ENCODE results near the gene MINDY4. TPM values are rescaled to one million over a fixed set of nuclear protein-coding genes. Genes with fewer than 3 reads are reported as not detected.
"Not testable (repeated sequence)": the region's sequence is repeated elsewhere in the genome, so short reads cannot be mapped to it uniquely, and the experiment has no call there.

Gene MINDY4
- total and polyA plus RNA-seq, 8 donors = 2.9 to 4.9 (median 3.6) TPM

DNA sequence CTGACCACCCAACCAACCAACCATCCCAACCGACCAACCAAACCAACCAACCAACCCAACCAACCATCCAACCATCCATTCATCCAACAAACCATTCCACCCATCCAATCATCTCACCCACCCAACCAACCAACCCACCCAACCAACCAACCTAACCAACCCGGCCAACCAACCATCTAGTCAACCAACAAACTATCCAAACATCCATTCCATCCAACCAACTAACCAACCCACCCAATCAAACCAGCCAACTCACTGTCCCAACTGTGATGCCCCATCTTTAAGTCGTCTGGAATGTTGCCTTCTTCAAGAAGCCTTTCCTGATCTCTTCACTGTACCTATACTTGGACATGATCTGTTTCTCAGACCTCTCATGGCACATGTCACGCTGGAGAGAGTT is 31.6 kb downstream of the MINDY4 start:
- no peak for FAIRE-seq
- TF ChIP-seq, protein P1, sequence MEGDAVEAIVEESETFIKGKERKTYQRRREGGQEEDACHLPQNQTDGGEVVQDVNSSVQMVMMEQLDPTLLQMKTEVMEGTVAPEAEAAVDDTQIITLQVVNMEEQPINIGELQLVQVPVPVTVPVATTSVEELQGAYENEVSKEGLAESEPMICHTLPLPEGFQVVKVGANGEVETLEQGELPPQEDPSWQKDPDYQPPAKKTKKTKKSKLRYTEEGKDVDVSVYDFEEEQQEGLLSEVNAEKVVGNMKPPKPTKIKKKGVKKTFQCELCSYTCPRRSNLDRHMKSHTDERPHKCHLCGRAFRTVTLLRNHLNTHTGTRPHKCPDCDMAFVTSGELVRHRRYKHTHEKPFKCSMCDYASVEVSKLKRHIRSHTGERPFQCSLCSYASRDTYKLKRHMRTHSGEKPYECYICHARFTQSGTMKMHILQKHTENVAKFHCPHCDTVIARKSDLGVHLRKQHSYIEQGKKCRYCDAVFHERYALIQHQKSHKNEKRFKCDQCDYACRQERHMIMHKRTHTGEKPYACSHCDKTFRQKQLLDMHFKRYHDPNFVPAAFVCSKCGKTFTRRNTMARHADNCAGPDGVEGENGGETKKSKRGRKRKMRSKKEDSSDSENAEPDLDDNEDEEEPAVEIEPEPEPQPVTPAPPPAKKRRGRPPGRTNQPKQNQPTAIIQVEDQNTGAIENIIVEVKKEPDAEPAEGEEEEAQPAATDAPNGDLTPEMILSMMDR (IDR thresholded peaks at IDR 0.05) = no peak
- DNase-seq = no peak
- Histone ChIP-seq H3K27me3 (no peaks in the 10 kb centered on the region), H3K27ac (no peak overlapping the region), H3K4me3 (no peak overlapping the region), H3K4me1 (no peaks in the 10 kb centered on the region), H3K9me3 (no peaks in the 10 kb centered on the region), H3K36me3 (no peaks in the 10 kb centered on the region)
- intact Hi-C loops (cut with DNase I) = loop anchor here in 2 of 3 donors (5.0 to 10.0 kb wide), 3 partner anchors 112 to 322 kb away; partner anchors contain the start of gene AQP1 (in 1 of the 2)
- no peak for ATAC-seq
- WGBS, 2 donors = 87 to 89% methylated on average over 4 of the region's 4 CpGs

GRCh38 chr7:30804078-30804661 is 33.0 kb downstream of the MINDY4 start:
- Histone ChIP-seq H3K9me3 (no peaks in the 10 kb centered on the region), H3K4me1 (no peaks in the 10 kb centered on the region), H3K4me3 (no peak overlapping the region), H3K36me3 (no peaks in the 10 kb centered on the region), H3K27me3 (no peaks in the 10 kb centered on the region), H3K27ac (no peak overlapping the region)
- 82% methylated on average over 3 of the region's 3 CpGs for WGBS, 2 donors
- intact Hi-C loops (cut with DNase I) = loop anchor here in 2 of 3 donors (5.0 to 10.0 kb wide), 3 partner anchors 111 to 321 kb away; partner anchors contain the start of gene AQP1 (in 1 of the 2)
- TF ChIP-seq, protein P1 (IDR thresholded peaks at IDR 0.05) = no peak
- DNase-seq = no peak
- no peak for FAIRE-seq
- no peak for ATAC-seq

GRCh38 chr7:30805081-30805691 is 34.0 kb downstream of the MINDY4 start:
- FAIRE-seq (no peak), ATAC-seq (no peak), DNase-seq (no peak)
- Histone ChIP-seq H3K27ac (no peak overlapping the region), H3K36me3 (no peaks in the 10 kb centered on the region), H3K4me1 (no peaks in the 10 kb centered on the region), H3K27me3 (no peaks in the 10 kb centered on the region), H3K9me3 (no peaks in the 10 kb centered on the region), H3K4me3 (no peak overlapping the region)
- 83 to 92% methylated on average over 9 of the region's 9 CpGs for WGBS, 2 donors
- intact Hi-C loops (cut with DNase I) = loop anchor here in 2 of 3 donors (10.0 kb wide), 2 partner anchors 110 to 320 kb away; partner anchors contain the start of gene AQP1 (in 1 of the 2)
- TF ChIP-seq, protein P1 (IDR thresholded peaks at IDR 0.05) = no peak

DNA sequence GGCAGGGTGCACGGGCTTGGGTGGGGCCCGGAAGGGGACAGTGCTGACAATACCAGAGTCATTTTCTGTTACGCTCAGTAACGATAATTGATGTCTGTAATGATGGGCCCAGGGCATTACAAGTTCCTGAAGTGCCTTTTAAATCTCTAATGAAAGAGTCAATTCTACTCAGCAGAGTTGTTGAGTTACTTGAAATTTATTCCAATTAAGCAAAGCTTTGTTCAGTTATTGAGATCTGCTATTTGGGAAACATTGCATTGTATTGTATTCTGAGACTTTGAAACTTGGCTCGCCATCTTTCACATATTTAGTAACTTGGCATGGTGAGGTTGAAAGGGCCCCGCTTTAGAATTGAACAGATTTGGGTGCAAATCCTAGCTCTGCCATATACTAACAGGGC is 34.7 kb downstream of the MINDY4 start:
- DNase-seq (no peak), FAIRE-seq (no peak), ATAC-seq (no peak)
- no peaks in the 10 kb centered on the region for H3K4me1 ChIP-seq
- intact Hi-C loops (cut with DNase I) = loop anchor here in 2 of 3 donors (10.0 kb wide), 2 partner anchors 109 to 319 kb away; partner anchors contain the start of gene AQP1 (in 1 of the 2)
- WGBS, 2 donors = 89 to 96% methylated on average over 6 of the region's 6 CpGs
- no peak overlapping the region for H3K27ac ChIP-seq
- no peaks in the 10 kb centered on the region for H3K27me3 ChIP-seq
- TF ChIP-seq, protein P1 (IDR thresholded peaks at IDR 0.05) = no peak
- H3K36me3 ChIP-seq = no peaks in the 10 kb centered on the region
- H3K4me3 ChIP-seq = no peak overlapping the region
- H3K9me3 ChIP-seq = no peaks in the 10 kb centered on the region

DNA sequence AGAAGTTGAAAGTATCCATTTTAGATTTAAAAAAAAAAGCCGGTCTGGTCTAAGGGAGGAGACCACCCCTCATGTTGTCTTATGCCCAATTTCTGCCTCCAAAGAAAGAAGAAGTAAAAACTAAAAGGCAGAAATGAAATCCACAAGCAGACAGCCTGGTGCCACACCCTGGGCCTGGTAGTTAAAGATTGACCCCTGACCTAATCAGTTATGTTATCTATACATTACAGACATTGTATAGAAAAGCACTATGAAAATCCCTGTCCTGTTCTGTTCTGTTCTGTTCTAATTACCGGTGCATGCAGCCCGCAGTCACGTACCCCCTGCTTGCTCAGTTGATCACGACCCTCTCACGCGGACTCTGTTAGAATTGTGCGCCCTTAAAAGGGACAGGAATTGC is 36.3 kb downstream of the MINDY4 start:
- FAIRE-seq, H3K4me3 ChIP-seq, DNase-seq, H3K9me3 ChIP-seq, H3K36me3 ChIP-seq, H3K27me3 ChIP-seq, H3K4me1 ChIP-seq, ATAC-seq, H3K27ac ChIP-seq: not testable (repeated sequence)
- intact Hi-C loops (cut with DNase I) = loop anchor here in 2 of 3 donors (10.0 kb wide), 2 partner anchors 107 to 317 kb away; partner anchors contain the start of gene AQP1 (in 1 of the 2)
- 98% methylated on average over 8 of the region's 8 CpGs for WGBS, 2 donors

DNA sequence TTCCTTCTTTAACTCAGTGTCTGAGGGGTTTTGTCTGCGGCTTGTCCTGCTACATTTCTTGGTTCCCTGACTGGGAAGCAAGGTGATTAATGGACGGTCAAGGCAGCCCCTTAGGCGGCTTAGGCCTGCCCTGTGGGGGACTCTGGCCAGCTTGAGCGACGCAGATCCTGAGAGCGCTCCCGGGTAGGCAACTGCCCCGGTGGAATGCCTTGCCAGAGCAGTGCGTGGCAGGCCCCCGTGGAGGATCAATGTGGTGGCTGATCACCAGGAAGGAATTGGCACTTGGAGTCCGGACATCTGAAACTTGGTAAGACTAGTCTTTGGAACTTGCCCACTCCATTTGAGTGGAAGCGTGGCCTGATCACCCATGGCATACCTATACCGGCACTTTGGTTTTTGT is 36.7 kb downstream of the MINDY4 start:
- 94 to 100% methylated on average over 13 of the region's 13 CpGs for WGBS, 2 donors
- not testable (repeated sequence) for FAIRE-seq, H3K4me3 ChIP-seq, H3K36me3 ChIP-seq, H3K4me1 ChIP-seq, H3K27me3 ChIP-seq, DNase-seq, H3K27ac ChIP-seq, ATAC-seq, H3K9me3 ChIP-seq
- intact Hi-C loops (cut with DNase I) = loop anchor here in 2 of 3 donors (10.0 kb wide), 2 partner anchors 107 to 317 kb away; partner anchors contain the start of gene AQP1 (in 1 of the 2)
